HepG2 (cell line): ENCODE data around the gene CPSF4. TPM values are rescaled to one million over a fixed set of nuclear protein-coding genes. Genes with fewer than 3 reads are reported as not detected.

Experiments used
- ATAC-seq: fragments of 200-7000 bp; cut with Tn5 transposase; 3 replicates; pipeline ENCODE4 v1.9.1; 2020; ENCODE audit warnings: mild to moderate bottlenecking, moderate library complexity
- BruUV-seq: library from RNA; stranded (reverse); fragments of 400-500 nt; replicated peaks from 2 replicates; lab custom pipeline; 2021; lab: Mats Ljungman, UMichigan
- CTCF ChIA-PET: fragments of 300-600 bp; formaldehyde crosslinking; extraction: SDS; loops from one replicate; lab custom pipeline; 2021; ENCODE audit warnings: low total read pairs, inconsistent platforms, low intra/inter-chr PET ratio; lab: Yijun Ruan, JAX
- POLR2A ChIA-PET: fragments of 350-600 bp; sonication (Branson Sonifier 250); formaldehyde crosslinking; loops from one replicate; lab custom pipeline; 2020; ENCODE audit warnings: antibody characterized with exemption, inconsistent platforms; lab: Yijun Ruan, JAX
- DNase-seq: peaks from one replicate; pipeline ENCODE4 v3.0.0-alpha.2; 2015; ENCODE audit warnings: low spot score
- FAIRE-seq: peaks from 3 replicates; lab custom pipeline; 2011; peaks lifted over from hg19 to GRCh38; lab: Jason Lieb, UNC
- H2AFZ ChIP-seq: one replicate; pipeline ENCODE4 v1.6.1; 2011; ENCODE audit warnings: low read length, inconsistent platforms
- H3K27ac ChIP-seq: fragments of 300-600 bp; 3 replicates; pipeline ENCODE4 v1.8.0; 2011; ENCODE audit warnings: mixed run types, mild to moderate bottlenecking, mixed read lengths, low read length, inconsistent platforms; ENCODE audit not compliant: insufficient read depth; ENCODE audit errors: extremely low read length
- H3K27me3 ChIP-seq, 2 experiments: fragments of 200-600 bp in 1 of 2; 2 replicates in 1 of 2; 3 replicates in 1 of 2; pipeline versions ENCODE4 v1.6.0 to v1.8.0; 2011; ENCODE audit warnings: low read length in 2 of 2, mild to moderate bottlenecking in 2 of 2, moderate library complexity in 2 of 2, inconsistent platforms in 1 of 2; ENCODE audit not compliant: insufficient read depth in 2 of 2, control insufficient read depth in 1 of 2
- H3K36me3 ChIP-seq, 2 experiments: fragments of 200-600 bp in 1 of 2; replicated peaks in 1 of 2; 2 replicates in 1 of 2; 3 replicates in 1 of 2; pipeline versions ENCODE4 v1.5.1 to v1.8.0; 2011; ENCODE audit warnings: low read length in 2 of 2, inconsistent platforms in 1 of 2; ENCODE audit not compliant: insufficient read depth in 2 of 2, control insufficient read depth in 1 of 2
- H3K4me1 ChIP-seq: 2 replicates; pipeline ENCODE4 v1.5.1; 2012; ENCODE audit warnings: low read length, inconsistent platforms; ENCODE audit not compliant: insufficient read depth
- H3K4me2 ChIP-seq: 2 replicates; pipeline ENCODE4 v1.6.0; 2011; ENCODE audit warnings: low read depth, low read length, inconsistent platforms
- H3K4me3 ChIP-seq, 3 experiments: fragments of 200-600 bp in 1 of 3; sonication (generic), shearing (Covaris generic) in 1 of 3; replicated peaks in 1 of 3; 2 replicates each; pipeline ENCODE4 v1.5.1; 2011 to 2016; ENCODE audit warnings: low read length in 3 of 3, inconsistent platforms in 2 of 3, low read depth in 2 of 3, mild to moderate bottlenecking in 2 of 3, control low read depth in 1 of 3, mixed read lengths in 1 of 3; ENCODE audit not compliant: insufficient read depth in 1 of 3
- H3K79me2 ChIP-seq: one replicate; pipeline ENCODE4 v1.6.1; 2011; ENCODE audit warnings: low read length, inconsistent platforms; ENCODE audit not compliant: insufficient read depth
- H3K9ac ChIP-seq: 2 replicates; pipeline ENCODE4 v1.6.0; 2011; ENCODE audit warnings: mild to moderate bottlenecking, low read depth, low read length, inconsistent platforms; ENCODE audit not compliant: insufficient read depth
- H3K9me3 ChIP-seq: 2 replicates; pipeline ENCODE4 v1.5.1; 2012; ENCODE audit warnings: mild to moderate bottlenecking, low read length
- H4K20me1 ChIP-seq: 2 replicates; pipeline ENCODE4 v1.6.0; 2011; ENCODE audit warnings: inconsistent platforms, mild to moderate bottlenecking, low read length, moderate library complexity; ENCODE audit not compliant: insufficient read depth
- FOXJ3 ChIP-seq: sonication (generic); formaldehyde crosslinking; IDR thresholded peaks from 2 replicates; pipeline ENCODE4 v1.4.0; 2020; ENCODE audit warnings: missing genetic modification reagents, mild to moderate bottlenecking, borderline replicate concordance
- HMGA1 ChIP-seq: sonication (generic); formaldehyde crosslinking; conservative IDR thresholded peaks from 2 replicates; pipeline ENCODE4 v1.4.0; 2020; ENCODE audit warnings: missing genetic modification reagents
- KDM5A ChIP-seq: fragments of 200-600 bp; sonication (generic); IDR thresholded peaks from 2 replicates; pipeline ENCODE4 v1.7.0; 2018; ENCODE audit warnings: antibody characterized with exemption, mild to moderate bottlenecking, low read length, borderline replicate concordance
- MIXL1 ChIP-seq: IDR thresholded peaks from 2 replicates; pipeline ENCODE4 v1.6.1; 2016
- NCOA1 ChIP-seq: sonication (generic); formaldehyde crosslinking; IDR thresholded peaks from 2 replicates; pipeline ENCODE4 v1.9.0; 2021; ENCODE audit warnings: missing genetic modification reagents
- RBAK ChIP-seq: sonication (generic); formaldehyde crosslinking; IDR thresholded peaks from 2 replicates; pipeline ENCODE4 v1.5.1; 2020; ENCODE audit warnings: mild to moderate bottlenecking, missing genetic modification reagents
- RFX3 ChIP-seq: IDR thresholded peaks from 2 replicates; pipeline ENCODE4 v1.6.1; 2016; ENCODE audit warnings: missing biosample characterization, missing genetic modification reagents
- SAFB2 ChIP-seq: sonication (generic); formaldehyde crosslinking; IDR thresholded peaks from 2 replicates; pipeline ENCODE4 v1.5.1; 2020; ENCODE audit warnings: missing genetic modification reagents, low read depth, mild to moderate bottlenecking, borderline replicate concordance
- SOX6 ChIP-seq, 2 experiments: fragments of 450-650 bp in 1 of 2; sonication (generic) in 1 of 2; formaldehyde crosslinking in 1 of 2; IDR thresholded peaks; 2 replicates each; pipeline versions ENCODE4 v1.4.0 to v1.6.1; 2017 to 2020; ENCODE audit warnings: antibody characterized with exemption in 1 of 2, mild to moderate bottlenecking in 1 of 2, missing genetic modification reagents in 1 of 2
- XRCC5 ChIP-seq: fragments of 200-400 bp; formaldehyde crosslinking; optimal IDR thresholded peaks from 2 replicates; pipeline ENCODE3; 2017; ENCODE audit warnings: mild to moderate bottlenecking, low read length
- ZNF143 ChIP-seq: sonication (generic); formaldehyde crosslinking; IDR thresholded peaks from 2 replicates; pipeline ENCODE4 v1.4.0; 2020; ENCODE audit warnings: missing genetic modification reagents
- ZNF333 ChIP-seq: sonication (generic); formaldehyde crosslinking; IDR thresholded peaks from 2 replicates; pipeline ENCODE4 v1.4.0; 2020; ENCODE audit warnings: mild to moderate bottlenecking, missing genetic modification reagents, borderline replicate concordance
- ZNF629 ChIP-seq: sonication (generic); formaldehyde crosslinking; conservative IDR thresholded peaks from 2 replicates; pipeline ENCODE4 v1.5.0; 2020; ENCODE audit warnings: missing genetic modification reagents
- ZNF775 ChIP-seq: sonication (generic); formaldehyde crosslinking; IDR thresholded peaks from 2 replicates; pipeline ENCODE4 v1.4.0; 2020; ENCODE audit warnings: missing genetic modification reagents, mild to moderate bottlenecking, moderate library complexity, borderline replicate concordance
- WGBS: methylation state at CpG from one replicate; pipeline ENCODE4 v1.1.6; 2017; ENCODE audit warnings: low lambda C conversion rate; 5-methylcytosine and 5-hydroxymethylcytosine counted together
- in situ Hi-C: cut with HindIII; loops from 2 replicates; pipeline ENCODE4 v1.10.0; 2017; ENCODE audit warnings: low pct_unique_long_range_greater_than_20kb; ENCODE audit not compliant: extremely low pct_ligation_motif_present
- intact Hi-C: fragments of 100-400 bp; cut with micrococcal nuclease; formaldehyde crosslinking; loops from one replicate; pipeline ENCODE4 v1.10.0; 2022; ENCODE audit not compliant: unreplicated experiment
- polyA plus RNA-seq, 8 experiments: library from polyadenylated mRNA; depleted of rRNA in 3 of 8; stranded (reverse) in 7 of 8; unstranded in 1 of 8; fragments of >200 nt; fragmentation: Illumina TruSeq in 4 of 8; extraction: Trizol in 4 of 8; gene quantifications; 2 replicates each; pipeline versions ENCODE4 v1.2.1 to v1.2.3, GENCODE V29; 2011 to 2016; ENCODE audit warnings: low read depth in 4 of 8, missing spikeins in 1 of 8, mixed read lengths in 1 of 8; ENCODE audit not compliant: insufficient read depth in 1 of 8
- total RNA-seq, 5 experiments: library from RNA; depleted of rRNA; stranded (reverse); fragments of >200 nt; fragmentation: Illumina TruSeq; extraction: Trizol; gene quantifications; 2 replicates each; pipeline ENCODE4 v1.2.3, GENCODE V29; 2016; ENCODE audit warnings: low read depth in 1 of 5
- TF ChIP-seq, protein P1 (sequence below): IDR thresholded peaks from 2 replicates; pipeline ENCODE4 v1.6.1; 2016; ENCODE audit warnings: mild to moderate bottlenecking
- TF ChIP-seq, protein P2 (sequence below): sonication (generic); formaldehyde crosslinking; IDR thresholded peaks from 2 replicates; pipeline ENCODE4 v1.5.1; 2020; ENCODE audit warnings: missing genetic modification reagents, mild to moderate bottlenecking, borderline replicate concordance
- TF ChIP-seq, protein P3 (sequence below): sonication (generic); formaldehyde crosslinking; IDR thresholded peaks from 2 replicates; pipeline ENCODE4; 2020; ENCODE audit warnings: missing genetic modification reagents, mild to moderate bottlenecking, borderline replicate concordance

CPSF4 gene
- total and polyA plus RNA-seq, 2 of the 13 experiments (the other 11 are each of a cell fraction or from before 2014, with no cell fraction given) = 34.1 to 49.6 TPM

DNA sequence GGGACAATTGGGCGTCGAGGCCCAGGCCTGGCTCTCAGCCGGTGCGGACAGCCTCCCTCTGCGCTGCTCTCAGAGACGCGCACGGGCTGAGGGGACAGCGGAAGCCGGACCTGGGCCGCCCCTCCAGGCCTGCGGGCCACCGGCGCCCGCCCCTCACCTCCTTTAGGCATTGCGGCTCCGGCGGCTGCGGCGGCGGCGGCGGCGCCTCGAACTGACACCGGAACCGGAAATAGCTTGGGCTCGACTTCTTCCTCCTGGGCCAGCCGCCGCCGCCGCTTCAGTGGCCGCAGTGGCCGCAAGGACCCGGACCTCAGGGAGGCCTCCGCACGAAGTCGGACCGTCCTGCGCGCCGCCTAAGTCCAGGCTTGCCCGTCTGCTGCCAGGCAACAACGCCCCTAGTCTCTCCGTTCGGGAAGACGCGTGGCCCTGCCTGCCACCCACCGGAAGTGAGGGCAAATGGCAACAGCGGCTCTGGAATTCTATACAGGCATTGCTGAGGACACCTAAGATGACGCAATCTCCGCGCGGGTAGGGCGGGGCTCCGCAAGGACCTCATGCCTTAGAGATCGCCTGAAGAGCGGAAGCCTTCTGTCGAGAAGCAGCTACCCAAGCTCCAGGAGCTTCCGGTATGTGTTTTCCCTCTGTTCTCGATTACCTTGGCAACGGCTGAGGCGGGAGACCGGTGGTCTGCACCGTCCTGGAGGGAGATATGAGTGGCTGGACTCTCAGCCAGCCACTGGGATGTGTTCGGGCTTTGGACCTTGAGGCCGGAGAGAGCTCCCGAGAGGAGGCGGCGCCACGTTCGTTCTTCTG is 30.2 kb upstream of the CPSF4 start, which contains the start of the genes BUD31 and PDAP1 (continued):
- TF ChIP-seq SAFB2 = peak; percentile 37; the same call in 1 of the 2 replicates
- no peak; the same call in 1 of the 2 replicates for TF ChIP-seq NCOA1
- TF ChIP-seq ZNF143 (CRISPR knock-in tag) = no peak; the same call in 1 of the 2 replicates
- TF ChIP-seq ZNF333 (CRISPR knock-in tag) = no peak
- TF ChIP-seq ZNF775 = no peak
- TF ChIP-seq XRCC5 = peak; percentile 85
- no peak for TF ChIP-seq HMGA1
- TF ChIP-seq, protein P1, sequence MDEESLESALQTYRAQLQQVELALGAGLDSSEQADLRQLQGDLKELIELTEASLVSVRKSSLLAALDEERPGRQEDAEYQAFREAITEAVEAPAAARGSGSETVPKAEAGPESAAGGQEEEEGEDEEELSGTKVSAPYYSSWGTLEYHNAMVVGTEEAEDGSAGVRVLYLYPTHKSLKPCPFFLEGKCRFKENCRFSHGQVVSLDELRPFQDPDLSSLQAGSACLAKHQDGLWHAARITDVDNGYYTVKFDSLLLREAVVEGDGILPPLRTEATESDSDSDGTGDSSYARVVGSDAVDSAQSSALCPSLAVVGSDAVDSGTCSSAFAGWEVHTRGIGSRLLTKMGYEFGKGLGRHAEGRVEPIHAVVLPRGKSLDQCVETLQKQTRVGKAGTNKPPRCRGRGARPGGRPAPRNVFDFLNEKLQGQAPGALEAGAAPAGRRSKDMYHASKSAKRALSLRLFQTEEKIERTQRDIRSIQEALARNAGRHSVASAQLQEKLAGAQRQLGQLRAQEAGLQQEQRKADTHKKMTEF = peak; percentile 92
- peak; percentile 77 for TF ChIP-seq RFX3 (CRISPR knock-in tag)
- TF ChIP-seq FOXJ3 (CRISPR knock-in tag) = no peak
- TF ChIP-seq, all 625 proteins: peak for 297

DNA sequence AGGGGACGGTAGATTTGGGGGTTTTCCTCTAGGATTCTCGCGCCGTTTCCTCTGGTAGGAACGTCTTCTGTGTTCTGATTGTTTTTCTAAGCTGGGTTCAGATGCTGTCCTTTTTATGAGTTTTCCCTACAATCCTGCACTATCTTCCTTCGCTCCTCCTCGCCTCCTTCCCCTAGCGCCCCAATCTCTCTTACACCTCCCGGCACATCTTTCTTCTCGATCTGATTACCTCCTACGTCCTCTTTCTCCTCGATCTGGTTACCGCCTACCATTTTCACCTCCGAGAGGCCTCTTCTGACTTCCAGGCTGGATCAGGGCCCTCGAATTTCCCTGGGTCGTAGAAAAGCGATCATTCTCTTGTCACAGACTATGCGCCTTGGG is 29.6 kb upstream of the CPSF4 start:
- DNase-seq = no peak
- H3K9ac ChIP-seq = peak overlapping the region; percentile 99
- H3K4me3 ChIP-seq = peak overlapping the region; percentile 80 to 100 (median 93)
- no peak for FAIRE-seq
- H3K9me3 ChIP-seq = no peaks in the 10 kb centered on the region
- intact Hi-C loops (loop anchor here (2.0 to 5.0 kb wide), 2 partner anchors 37 to 56 kb away; partner anchors contain the start of gene ARPC1B), in situ Hi-C loops (no loop called here)
- H3K4me1 ChIP-seq = peaks cover 41% of the 10 kb centered on the region
- CTCF ChIA-PET = no interaction called here
- H4K20me1 ChIP-seq = peaks cover 5% of the 10 kb centered on the region; the same call in 1 of the 2 replicates
- peak overlapping the region; percentile 84 for H3K4me2 ChIP-seq
- TSS peak; percentile 60 for BruUV-seq
- WGBS = under 1% methylated on average over 18 of the region's 18 CpGs
- POLR2A ChIA-PET = interaction anchor here (0.7 to 2.6 kb wide), 21 partner anchors 9 to 567 kb away, joined by 3 to 29 read pairs (median 6); partner anchors contain the start of genes ARPC1A, ARPC1B, ATP5MF and AZGP1
- H2AFZ ChIP-seq = no peak overlapping the region
- H3K27me3 ChIP-seq = peaks cover 0 to 4% of the 10 kb centered on the region in 2 experiments; a peak in 2 of 5 replicates
- peak overlapping the region; percentile 98 for H3K27ac ChIP-seq
- peak; percentile 2; the same call in 1 of the 3 replicates for ATAC-seq
- H3K36me3 ChIP-seq = peaks cover 12 to 43% of the 10 kb centered on the region in 2 experiments
- peaks cover 59% of the 10 kb centered on the region for H3K79me2 ChIP-seq
- TF ChIP-seq SOX6 (IDR thresholded peaks at IDR 0.05) = no peak
- TF ChIP-seq SOX6 (CRISPR knock-in tag; IDR thresholded peaks at IDR 0.05) = no peak
- TF ChIP-seq, protein P2, sequence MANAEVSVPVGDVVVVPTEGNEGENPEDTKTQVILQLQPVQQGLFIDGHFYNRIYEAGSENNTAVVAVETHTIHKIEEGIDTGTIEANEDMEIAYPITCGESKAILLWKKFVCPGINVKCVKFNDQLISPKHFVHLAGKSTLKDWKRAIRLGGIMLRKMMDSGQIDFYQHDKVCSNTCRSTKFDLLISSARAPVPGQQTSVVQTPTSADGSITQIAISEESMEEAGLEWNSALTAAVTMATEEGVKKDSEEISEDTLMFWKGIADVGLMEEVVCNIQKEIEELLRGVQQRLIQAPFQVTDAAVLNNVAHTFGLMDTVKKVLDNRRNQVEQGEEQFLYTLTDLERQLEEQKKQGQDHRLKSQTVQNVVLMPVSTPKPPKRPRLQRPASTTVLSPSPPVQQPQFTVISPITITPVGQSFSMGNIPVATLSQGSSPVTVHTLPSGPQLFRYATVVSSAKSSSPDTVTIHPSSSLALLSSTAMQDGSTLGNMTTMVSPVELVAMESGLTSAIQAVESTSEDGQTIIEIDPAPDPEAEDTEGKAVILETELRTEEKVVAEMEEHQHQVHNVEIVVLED (CRISPR knock-in tag) = no peak
- no peak for TF ChIP-seq ZNF629 (CRISPR knock-in tag)
- no peak for TF ChIP-seq RBAK (CRISPR knock-in tag)
- no peak for TF ChIP-seq MIXL1 (CRISPR knock-in tag)
- TF ChIP-seq, protein P3, sequence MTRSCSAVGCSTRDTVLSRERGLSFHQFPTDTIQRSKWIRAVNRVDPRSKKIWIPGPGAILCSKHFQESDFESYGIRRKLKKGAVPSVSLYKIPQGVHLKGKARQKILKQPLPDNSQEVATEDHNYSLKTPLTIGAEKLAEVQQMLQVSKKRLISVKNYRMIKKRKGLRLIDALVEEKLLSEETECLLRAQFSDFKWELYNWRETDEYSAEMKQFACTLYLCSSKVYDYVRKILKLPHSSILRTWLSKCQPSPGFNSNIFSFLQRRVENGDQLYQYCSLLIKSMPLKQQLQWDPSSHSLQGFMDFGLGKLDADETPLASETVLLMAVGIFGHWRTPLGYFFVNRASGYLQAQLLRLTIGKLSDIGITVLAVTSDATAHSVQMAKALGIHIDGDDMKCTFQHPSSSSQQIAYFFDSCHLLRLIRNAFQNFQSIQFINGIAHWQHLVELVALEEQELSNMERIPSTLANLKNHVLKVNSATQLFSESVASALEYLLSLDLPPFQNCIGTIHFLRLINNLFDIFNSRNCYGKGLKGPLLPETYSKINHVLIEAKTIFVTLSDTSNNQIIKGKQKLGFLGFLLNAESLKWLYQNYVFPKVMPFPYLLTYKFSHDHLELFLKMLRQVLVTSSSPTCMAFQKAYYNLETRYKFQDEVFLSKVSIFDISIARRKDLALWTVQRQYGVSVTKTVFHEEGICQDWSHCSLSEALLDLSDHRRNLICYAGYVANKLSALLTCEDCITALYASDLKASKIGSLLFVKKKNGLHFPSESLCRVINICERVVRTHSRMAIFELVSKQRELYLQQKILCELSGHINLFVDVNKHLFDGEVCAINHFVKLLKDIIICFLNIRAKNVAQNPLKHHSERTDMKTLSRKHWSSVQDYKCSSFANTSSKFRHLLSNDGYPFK = 0 out of 2 replicates have a peak, but pooled peaks have one; percentile 2
- TF ChIP-seq KDM5A = peak; percentile 3; the same call in 1 of the 2 replicates
